DND-41 (cell line): ENCODE measurements around the gene NAMPT.

Source experiments
- ATAC-seq: fragments of 200-7000 bp; cut with Tn5 transposase; 3 replicates; pipeline ENCODE4 v1.9.1; 2021; ENCODE audit warnings: low read depth; ENCODE audit not compliant: insufficient read depth
- DNase-seq: peaks from one replicate; pipeline ENCODE4 v3.0.0-alpha.2; 2020
- H2AFZ ChIP-seq: 2 replicates; pipeline ENCODE4 v1.6.0; 2012; ENCODE audit warnings: low read depth, low read length
- H3K27ac ChIP-seq: 2 replicates; pipeline ENCODE4 v1.5.1; 2012; ENCODE audit warnings: low read length, inconsistent platforms
- H3K27me3 ChIP-seq: fragments of 200-600 bp; sonication (generic); 2 replicates; pipeline ENCODE4 v1.6.0; 2012; ENCODE audit warnings: low read length, mild to moderate bottlenecking, inconsistent platforms; ENCODE audit not compliant: insufficient read depth, poor library complexity
- H3K36me3 ChIP-seq: 2 replicates; pipeline ENCODE4 v1.5.1; 2012; ENCODE audit warnings: low read length, inconsistent platforms; ENCODE audit not compliant: insufficient read depth
- H3K4me1 ChIP-seq: 2 replicates; pipeline ENCODE4 v1.5.1; 2012; ENCODE audit warnings: mild to moderate bottlenecking, low read length; ENCODE audit not compliant: insufficient read depth
- H3K4me2 ChIP-seq: 2 replicates; pipeline ENCODE4 v1.6.0; 2012; ENCODE audit warnings: mild to moderate bottlenecking, moderate library complexity, low read length, inconsistent platforms; ENCODE audit not compliant: insufficient read depth
- H3K4me3 ChIP-seq, 2 experiments: fragments of 200-600 bp in 1 of 2; shearing (Covaris generic) in 1 of 2; 2 replicates each; pipeline ENCODE4 v1.5.1; 2012 to 2016; ENCODE audit warnings: inconsistent platforms in 2 of 2, low read length in 2 of 2, mild to moderate bottlenecking in 2 of 2, low read depth in 1 of 2, moderate library complexity in 1 of 2
- H3K79me2 ChIP-seq: 2 replicates; pipeline ENCODE4 v1.6.0; 2012; ENCODE audit warnings: low read length, inconsistent platforms; ENCODE audit not compliant: insufficient read depth
- H3K9ac ChIP-seq: 2 replicates; pipeline ENCODE4 v1.6.0; 2012; ENCODE audit warnings: low read depth, mild to moderate bottlenecking, inconsistent platforms, low read length, moderate library complexity
- H3K9me3 ChIP-seq: 2 replicates; pipeline ENCODE4 v1.5.1; 2012; ENCODE audit warnings: low read length, moderate library complexity, mild to moderate bottlenecking, inconsistent platforms; ENCODE audit not compliant: insufficient read depth, severe bottlenecking
- H4K20me1 ChIP-seq: 2 replicates; pipeline ENCODE4 v1.6.0; 2012; ENCODE audit warnings: low read length; ENCODE audit not compliant: insufficient read depth
- EZH2 ChIP-seq: IDR thresholded peaks from 3 replicates; pipeline ENCODE4 v1.6.1; 2012; ENCODE audit warnings: borderline replicate concordance, low read depth, mild to moderate bottlenecking, moderate library complexity, low read length, inconsistent platforms; ENCODE audit not compliant: severe bottlenecking
- TF ChIP-seq, protein P1 (sequence below): IDR thresholded peaks from 2 replicates; pipeline ENCODE4 v1.5.1; 2012; ENCODE audit warnings: borderline replicate concordance, low read length, moderate library complexity, mild to moderate bottlenecking; ENCODE audit not compliant: poor library complexity, severe bottlenecking; ENCODE audit errors: extremely low read depth

Gene NAMPT

DNA sequence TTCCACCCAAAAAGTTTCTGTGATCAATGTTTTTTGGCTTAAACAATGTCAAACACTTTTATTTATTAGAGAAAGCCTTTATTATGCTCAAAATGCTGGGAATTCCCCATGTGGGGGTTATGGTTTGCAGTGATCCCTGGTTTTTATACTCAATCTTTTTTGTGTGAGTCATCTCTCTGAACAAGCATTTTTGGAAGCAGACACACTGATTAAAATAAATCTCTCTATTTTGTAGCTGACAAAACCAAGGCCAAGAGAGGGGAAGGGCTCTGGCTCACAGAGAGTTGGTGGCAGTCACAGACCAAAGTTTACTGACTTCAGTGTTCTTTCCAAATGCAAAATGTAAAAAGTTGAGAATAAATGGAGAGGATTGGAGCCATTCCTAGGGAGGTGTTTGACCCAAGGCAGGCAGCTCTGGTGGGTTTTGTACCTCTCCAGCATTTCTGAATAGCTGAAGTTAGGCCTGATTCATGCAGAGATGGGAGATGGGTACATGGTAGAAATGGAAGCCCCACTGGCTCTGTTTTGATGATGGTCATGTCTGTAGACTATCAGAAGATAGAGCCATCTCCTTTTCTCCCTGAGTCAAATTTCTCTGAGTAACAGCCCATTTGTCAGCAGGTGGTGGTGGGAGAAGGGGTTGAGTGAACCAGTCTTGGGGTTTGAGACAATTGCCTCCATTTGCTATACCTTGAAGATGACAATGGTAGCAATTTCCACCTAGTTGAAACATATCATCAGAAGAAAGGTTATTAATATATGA, 45.4 kb upstream of the NAMPT start:
- Histone ChIP-seq H3K27me3 (peaks cover 26% of the 10 kb centered on the region), H3K9ac (no peak overlapping the region), H3K27ac (no peak overlapping the region), H3K36me3 (no peaks in the 10 kb centered on the region), H3K79me2 (no peaks in the 10 kb centered on the region), H3K9me3 (no peaks in the 10 kb centered on the region), H2AFZ (no peak overlapping the region), H3K4me1 (no peaks in the 10 kb centered on the region), H3K4me2 (no peak overlapping the region), H4K20me1 (no peaks in the 10 kb centered on the region), H3K4me3 (no peak overlapping the region)
- TF ChIP-seq EZH2, result no peak
- TF ChIP-seq, protein P1, sequence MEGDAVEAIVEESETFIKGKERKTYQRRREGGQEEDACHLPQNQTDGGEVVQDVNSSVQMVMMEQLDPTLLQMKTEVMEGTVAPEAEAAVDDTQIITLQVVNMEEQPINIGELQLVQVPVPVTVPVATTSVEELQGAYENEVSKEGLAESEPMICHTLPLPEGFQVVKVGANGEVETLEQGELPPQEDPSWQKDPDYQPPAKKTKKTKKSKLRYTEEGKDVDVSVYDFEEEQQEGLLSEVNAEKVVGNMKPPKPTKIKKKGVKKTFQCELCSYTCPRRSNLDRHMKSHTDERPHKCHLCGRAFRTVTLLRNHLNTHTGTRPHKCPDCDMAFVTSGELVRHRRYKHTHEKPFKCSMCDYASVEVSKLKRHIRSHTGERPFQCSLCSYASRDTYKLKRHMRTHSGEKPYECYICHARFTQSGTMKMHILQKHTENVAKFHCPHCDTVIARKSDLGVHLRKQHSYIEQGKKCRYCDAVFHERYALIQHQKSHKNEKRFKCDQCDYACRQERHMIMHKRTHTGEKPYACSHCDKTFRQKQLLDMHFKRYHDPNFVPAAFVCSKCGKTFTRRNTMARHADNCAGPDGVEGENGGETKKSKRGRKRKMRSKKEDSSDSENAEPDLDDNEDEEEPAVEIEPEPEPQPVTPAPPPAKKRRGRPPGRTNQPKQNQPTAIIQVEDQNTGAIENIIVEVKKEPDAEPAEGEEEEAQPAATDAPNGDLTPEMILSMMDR, result no peak
- DNase-seq (no peak), ATAC-seq (no peak)

DNA sequence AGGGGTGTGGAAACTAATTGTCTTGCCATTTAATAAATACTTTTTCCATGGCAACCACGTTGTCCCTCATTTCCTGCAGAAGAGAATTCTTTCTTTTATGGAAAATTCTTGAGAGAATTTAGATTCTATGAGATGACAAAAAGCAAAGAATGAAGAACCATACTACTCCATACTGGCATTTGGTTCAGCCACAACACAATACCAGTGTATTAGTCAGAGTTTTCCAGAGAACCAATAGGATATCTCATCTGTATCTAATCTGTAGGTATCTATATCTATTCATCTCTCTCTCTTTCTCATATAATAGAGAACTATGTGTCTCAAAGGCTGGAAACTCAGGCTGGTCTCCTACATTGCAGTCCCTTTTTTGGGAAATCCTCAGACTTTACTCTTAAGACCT, 44.6 kb upstream of the NAMPT start:
- no peak overlapping the region for H3K4me3 ChIP-seq
- peaks cover 26% of the 10 kb centered on the region for H3K27me3 ChIP-seq
- no peak overlapping the region for H3K27ac ChIP-seq
- no peaks in the 10 kb centered on the region for H3K4me1 ChIP-seq
- H3K4me2 ChIP-seq, result no peak overlapping the region
- ATAC-seq (no peak), DNase-seq (no peak)
- H3K36me3 ChIP-seq, result no peaks in the 10 kb centered on the region
- TF ChIP-seq, protein P1, result no peak
- no peak for TF ChIP-seq EZH2
- H3K9ac ChIP-seq, result no peak overlapping the region
- H2AFZ ChIP-seq, result no peak overlapping the region
- no peaks in the 10 kb centered on the region for H3K9me3 ChIP-seq
- no peaks in the 10 kb centered on the region for H3K79me2 ChIP-seq
- no peaks in the 10 kb centered on the region for H4K20me1 ChIP-seq

DNA sequence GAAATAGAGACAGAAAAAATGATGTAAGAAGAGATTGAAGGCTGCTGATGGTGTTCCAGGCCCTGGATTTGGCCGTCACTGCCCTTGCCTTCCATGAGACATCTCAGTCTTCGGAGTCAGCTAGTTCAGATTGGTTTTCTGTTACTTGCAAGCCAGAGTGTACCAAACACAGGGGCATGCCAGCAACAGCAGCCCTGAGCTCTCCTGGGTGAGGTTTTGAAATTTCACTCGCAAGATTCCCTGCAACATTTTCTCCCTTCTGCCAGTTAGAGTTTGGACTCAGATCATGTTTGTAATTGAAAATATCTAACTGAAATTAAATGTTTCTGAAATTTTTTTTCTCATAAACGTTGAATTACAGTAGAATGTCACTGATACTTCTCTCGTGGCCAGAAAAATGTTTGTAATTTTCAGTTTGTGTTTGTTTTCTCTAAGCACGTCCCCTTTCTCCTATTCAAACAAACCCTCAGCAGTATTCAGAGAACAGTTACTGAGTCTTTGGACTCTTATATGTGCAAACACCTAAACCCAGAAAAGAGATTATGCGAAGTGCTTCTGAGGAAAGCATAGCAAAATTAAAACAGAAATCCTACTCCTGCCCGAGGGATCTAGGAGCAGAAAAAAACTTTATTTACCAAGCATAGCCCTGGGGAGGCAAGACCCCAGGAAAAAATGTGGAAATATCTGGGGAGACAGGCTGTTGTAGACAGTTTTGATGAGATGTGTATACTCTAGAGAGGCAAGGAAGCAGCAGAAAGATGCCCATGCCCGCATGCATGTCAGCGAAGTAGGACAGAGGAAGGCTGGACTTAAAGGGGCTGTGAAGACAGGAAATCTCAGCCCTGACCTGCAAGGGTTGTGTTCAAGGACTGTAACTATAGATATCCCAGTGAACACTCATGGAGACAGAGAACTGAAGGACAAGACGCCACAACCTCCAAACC, 43.0 kb upstream of the NAMPT start:
- Histone ChIP-seq H3K4me3 (no peak overlapping the region), H3K27ac (no peak overlapping the region), H3K36me3 (no peaks in the 10 kb centered on the region), H3K9me3 (no peaks in the 10 kb centered on the region), H4K20me1 (no peaks in the 10 kb centered on the region), H3K79me2 (no peaks in the 10 kb centered on the region), H3K9ac (no peak overlapping the region), H3K27me3 (peaks cover 22% of the 10 kb centered on the region), H3K4me1 (no peaks in the 10 kb centered on the region), H3K4me2 (no peak overlapping the region), H2AFZ (no peak overlapping the region)
- TF ChIP-seq, protein P1, result no peak
- no peak for TF ChIP-seq EZH2
- DNase-seq, result no peak
- no peak for ATAC-seq
